WTC11 (cell line): Measurements from ENCODE around the gene YIF1B.

ENCODE experiments used
- CREM ChIP-seq: sonication (generic); formaldehyde crosslinking; IDR thresholded peaks from 2 replicates; pipeline ENCODE4 v1.8.1; 2022; ENCODE audit warnings: mild to moderate bottlenecking, missing genetic modification reagents, moderate library complexity
- FOXK1 ChIP-seq: sonication (generic); formaldehyde crosslinking; IDR thresholded peaks from 2 replicates; pipeline ENCODE4 v1.8.0; 2022; ENCODE audit warnings: mild to moderate bottlenecking, moderate library complexity, missing genetic modification reagents
- TCF7 ChIP-seq: sonication (generic); formaldehyde crosslinking; IDR thresholded peaks from 2 replicates; pipeline ENCODE4 v1.8.0; 2022; ENCODE audit warnings: mild to moderate bottlenecking, low read depth, missing genetic modification reagents, moderate library complexity
- TF ChIP-seq, protein P1 (sequence below): fragments of 200-600 bp; IDR thresholded peaks from 2 replicates; pipeline ENCODE4 v1.8.0; 2022; ENCODE audit warnings: antibody characterized with exemption
- TF ChIP-seq, protein P2 (sequence below): sonication (generic); formaldehyde crosslinking; IDR thresholded peaks from 2 replicates; pipeline ENCODE4 v1.8.0; 2022; ENCODE audit warnings: mild to moderate bottlenecking, missing genetic modification reagents
- TF ChIP-seq, protein P3 (sequence below): sonication (generic); formaldehyde crosslinking; IDR thresholded peaks from 2 replicates; pipeline ENCODE4 v1.8.0; 2022; ENCODE audit warnings: missing genetic modification reagents
- TF ChIP-seq, protein P4 (sequence below): sonication (generic); formaldehyde crosslinking; IDR thresholded peaks from 2 replicates; pipeline ENCODE4 v1.8.0; 2022; ENCODE audit warnings: mild to moderate bottlenecking, missing genetic modification reagents

DNA sequence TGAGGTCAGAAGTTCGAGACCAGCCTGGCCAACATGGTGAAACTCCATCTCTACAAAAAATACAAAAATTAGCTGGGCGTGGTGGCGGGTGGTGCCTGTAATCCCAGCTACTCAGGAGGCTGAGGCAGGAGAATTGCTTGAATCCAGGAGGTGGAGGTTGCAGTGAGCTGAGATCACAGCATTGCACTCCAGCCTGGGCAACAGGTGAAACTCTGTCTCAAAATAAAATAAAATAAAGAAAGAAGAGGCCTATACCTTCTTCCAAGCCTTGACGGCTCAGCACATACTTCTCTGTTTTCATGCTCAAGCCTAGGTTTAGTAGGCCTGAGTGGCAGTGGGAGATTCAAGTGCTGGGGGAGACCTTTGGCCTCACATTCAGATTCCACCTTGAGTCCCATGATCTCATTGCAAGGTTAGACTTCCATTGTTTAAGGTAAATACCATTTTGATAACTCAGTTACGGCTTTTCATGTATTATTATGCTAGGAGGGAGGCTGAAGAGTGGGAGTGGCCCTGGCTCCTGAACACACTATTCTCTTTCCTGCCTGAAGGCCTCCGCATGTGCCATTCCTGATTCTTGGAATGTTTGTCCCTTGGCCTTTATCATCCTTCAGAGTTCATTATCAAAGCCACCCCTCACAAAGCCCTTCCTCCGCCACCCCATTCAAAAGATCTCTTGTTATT is 53.0 kb downstream of the YIF1B start:
- TF ChIP-seq TCF7 (CRISPR knock-in tag) (no peak), FOXK1 (CRISPR knock-in tag) (no peak), CREM (no peak)
- TF ChIP-seq, protein P1, sequence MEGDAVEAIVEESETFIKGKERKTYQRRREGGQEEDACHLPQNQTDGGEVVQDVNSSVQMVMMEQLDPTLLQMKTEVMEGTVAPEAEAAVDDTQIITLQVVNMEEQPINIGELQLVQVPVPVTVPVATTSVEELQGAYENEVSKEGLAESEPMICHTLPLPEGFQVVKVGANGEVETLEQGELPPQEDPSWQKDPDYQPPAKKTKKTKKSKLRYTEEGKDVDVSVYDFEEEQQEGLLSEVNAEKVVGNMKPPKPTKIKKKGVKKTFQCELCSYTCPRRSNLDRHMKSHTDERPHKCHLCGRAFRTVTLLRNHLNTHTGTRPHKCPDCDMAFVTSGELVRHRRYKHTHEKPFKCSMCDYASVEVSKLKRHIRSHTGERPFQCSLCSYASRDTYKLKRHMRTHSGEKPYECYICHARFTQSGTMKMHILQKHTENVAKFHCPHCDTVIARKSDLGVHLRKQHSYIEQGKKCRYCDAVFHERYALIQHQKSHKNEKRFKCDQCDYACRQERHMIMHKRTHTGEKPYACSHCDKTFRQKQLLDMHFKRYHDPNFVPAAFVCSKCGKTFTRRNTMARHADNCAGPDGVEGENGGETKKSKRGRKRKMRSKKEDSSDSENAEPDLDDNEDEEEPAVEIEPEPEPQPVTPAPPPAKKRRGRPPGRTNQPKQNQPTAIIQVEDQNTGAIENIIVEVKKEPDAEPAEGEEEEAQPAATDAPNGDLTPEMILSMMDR: no peak
- TF ChIP-seq, protein P2, sequence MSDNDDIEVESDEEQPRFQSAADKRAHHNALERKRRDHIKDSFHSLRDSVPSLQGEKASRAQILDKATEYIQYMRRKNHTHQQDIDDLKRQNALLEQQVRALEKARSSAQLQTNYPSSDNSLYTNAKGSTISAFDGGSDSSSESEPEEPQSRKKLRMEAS (CRISPR knock-in tag): no peak
- TF ChIP-seq, protein P3, sequence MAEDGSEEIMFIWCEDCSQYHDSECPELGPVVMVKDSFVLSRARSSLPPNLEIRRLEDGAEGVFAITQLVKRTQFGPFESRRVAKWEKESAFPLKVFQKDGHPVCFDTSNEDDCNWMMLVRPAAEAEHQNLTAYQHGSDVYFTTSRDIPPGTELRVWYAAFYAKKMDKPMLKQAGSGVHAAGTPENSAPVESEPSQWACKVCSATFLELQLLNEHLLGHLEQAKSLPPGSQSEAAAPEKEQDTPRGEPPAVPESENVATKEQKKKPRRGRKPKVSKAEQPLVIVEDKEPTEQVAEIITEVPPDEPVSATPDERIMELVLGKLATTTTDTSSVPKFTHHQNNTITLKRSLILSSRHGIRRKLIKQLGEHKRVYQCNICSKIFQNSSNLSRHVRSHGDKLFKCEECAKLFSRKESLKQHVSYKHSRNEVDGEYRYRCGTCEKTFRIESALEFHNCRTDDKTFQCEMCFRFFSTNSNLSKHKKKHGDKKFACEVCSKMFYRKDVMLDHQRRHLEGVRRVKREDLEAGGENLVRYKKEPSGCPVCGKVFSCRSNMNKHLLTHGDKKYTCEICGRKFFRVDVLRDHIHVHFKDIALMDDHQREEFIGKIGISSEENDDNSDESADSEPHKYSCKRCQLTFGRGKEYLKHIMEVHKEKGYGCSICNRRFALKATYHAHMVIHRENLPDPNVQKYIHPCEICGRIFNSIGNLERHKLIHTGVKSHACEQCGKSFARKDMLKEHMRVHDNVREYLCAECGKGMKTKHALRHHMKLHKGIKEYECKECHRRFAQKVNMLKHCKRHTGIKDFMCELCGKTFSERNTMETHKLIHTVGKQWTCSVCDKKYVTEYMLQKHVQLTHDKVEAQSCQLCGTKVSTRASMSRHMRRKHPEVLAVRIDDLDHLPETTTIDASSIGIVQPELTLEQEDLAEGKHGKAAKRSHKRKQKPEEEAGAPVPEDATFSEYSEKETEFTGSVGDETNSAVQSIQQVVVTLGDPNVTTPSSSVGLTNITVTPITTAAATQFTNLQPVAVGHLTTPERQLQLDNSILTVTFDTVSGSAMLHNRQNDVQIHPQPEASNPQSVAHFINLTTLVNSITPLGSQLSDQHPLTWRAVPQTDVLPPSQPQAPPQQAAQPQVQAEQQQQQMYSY (CRISPR knock-in tag): no peak
- TF ChIP-seq, protein P4, sequence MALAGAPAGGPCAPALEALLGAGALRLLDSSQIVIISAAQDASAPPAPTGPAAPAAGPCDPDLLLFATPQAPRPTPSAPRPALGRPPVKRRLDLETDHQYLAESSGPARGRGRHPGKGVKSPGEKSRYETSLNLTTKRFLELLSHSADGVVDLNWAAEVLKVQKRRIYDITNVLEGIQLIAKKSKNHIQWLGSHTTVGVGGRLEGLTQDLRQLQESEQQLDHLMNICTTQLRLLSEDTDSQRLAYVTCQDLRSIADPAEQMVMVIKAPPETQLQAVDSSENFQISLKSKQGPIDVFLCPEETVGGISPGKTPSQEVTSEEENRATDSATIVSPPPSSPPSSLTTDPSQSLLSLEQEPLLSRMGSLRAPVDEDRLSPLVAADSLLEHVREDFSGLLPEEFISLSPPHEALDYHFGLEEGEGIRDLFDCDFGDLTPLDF: no peak
